ENCODE results near the gene NAB2.
"Not testable (repeated sequence)": the region's sequence is repeated elsewhere in the genome, so short reads cannot be mapped to it uniquely, and the experiment has no call there.

NAB2 gene

DNA sequence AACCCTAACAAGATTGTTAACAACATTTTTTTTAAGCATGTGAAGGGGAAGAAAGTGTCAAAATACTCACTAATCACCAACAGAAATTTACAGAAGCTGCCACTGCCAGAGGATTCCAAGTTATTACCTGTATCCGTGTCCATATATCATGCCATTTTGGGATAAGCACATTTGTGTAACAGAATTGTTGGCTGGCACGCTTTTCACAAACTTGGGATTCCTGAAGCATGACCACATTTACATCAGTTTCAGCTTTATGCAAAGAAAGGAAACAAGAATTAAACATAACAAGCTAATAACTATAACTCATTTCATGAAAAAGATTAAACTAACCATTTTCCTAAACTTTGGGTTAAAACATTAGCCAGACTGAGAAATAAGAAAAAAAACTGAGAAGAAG lies 16.3 kb upstream of the NAB2 start:
- Histone ChIP-seq H3K27ac (ENCODE audit: low read depth, low read length) (no peak overlapping the region), H3K27me3 (ENCODE audit: control insufficient read depth, insufficient read depth, low read length) (no peaks in the 10 kb centered on the region), H3K4me1 (ENCODE audit: control insufficient read depth, insufficient read depth, low read length) (no peaks in the 10 kb centered on the region), H3K9ac (ENCODE audit: low read depth, low read length) (no peak overlapping the region), H3K9me3 (ENCODE audit: control insufficient read depth, insufficient read depth, low read length) (no peaks in the 10 kb centered on the region), H3K36me3 (ENCODE audit: control insufficient read depth, insufficient read depth, low read length) (peaks cover 56% of the 10 kb centered on the region), H3K4me3 (ENCODE audit: low read depth, low read length) (no peak overlapping the region)

DNA sequence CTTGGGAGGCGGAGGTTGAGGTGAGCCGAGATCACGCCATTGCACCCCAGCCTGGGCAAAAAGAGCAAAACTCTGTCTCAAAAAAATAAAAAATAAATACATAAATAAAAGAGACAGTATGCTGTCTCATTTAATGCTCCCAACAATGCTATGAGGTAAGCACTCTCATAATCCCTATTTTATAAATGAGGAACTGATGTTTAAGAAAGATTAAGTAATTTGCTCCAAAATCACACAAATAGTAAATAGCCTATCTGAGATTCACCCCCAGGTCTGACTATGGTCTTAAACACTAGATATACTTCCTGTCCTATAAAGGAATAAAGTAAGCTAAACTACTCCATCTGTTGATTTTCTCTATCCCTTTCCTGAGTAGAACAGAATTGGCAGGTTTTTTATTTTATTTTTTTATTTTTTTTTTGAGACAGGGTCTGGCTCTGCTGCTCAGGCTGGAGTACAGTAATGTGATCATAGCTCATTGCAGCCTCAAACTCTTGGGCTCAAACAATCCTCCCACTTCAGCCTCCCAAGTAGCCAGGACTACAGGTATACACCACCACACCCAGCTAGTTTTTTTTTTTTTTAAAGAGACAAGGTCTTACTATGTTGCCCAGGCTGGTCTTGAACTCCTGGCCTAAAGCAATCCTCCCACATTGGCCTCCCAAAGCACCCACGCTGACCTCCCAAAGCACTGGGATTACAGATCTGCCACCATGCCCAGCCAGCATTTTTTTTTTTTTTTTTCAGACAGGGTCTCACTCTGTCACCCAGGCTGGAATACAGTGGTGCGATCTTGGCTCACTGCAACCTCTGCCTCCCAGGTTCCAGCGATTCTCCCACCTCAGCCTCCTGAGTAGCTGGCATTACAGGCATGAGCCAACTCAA lies 15.1 kb upstream of the NAB2 start:
- not testable (repeated sequence) for H3K4me3 ChIP-seq (ENCODE audit: low read depth, low read length); H3K27ac ChIP-seq (ENCODE audit: low read depth, low read length); H3K9me3 ChIP-seq (ENCODE audit: control insufficient read depth, insufficient read depth, low read length); H3K9ac ChIP-seq (ENCODE audit: low read depth, low read length); H3K4me1 ChIP-seq (ENCODE audit: control insufficient read depth, insufficient read depth, low read length); H3K27me3 ChIP-seq (ENCODE audit: control insufficient read depth, insufficient read depth, low read length)
- peaks cover 46% of the 10 kb centered on the region for H3K36me3 ChIP-seq (ENCODE audit: control insufficient read depth, insufficient read depth, low read length)

DNA sequence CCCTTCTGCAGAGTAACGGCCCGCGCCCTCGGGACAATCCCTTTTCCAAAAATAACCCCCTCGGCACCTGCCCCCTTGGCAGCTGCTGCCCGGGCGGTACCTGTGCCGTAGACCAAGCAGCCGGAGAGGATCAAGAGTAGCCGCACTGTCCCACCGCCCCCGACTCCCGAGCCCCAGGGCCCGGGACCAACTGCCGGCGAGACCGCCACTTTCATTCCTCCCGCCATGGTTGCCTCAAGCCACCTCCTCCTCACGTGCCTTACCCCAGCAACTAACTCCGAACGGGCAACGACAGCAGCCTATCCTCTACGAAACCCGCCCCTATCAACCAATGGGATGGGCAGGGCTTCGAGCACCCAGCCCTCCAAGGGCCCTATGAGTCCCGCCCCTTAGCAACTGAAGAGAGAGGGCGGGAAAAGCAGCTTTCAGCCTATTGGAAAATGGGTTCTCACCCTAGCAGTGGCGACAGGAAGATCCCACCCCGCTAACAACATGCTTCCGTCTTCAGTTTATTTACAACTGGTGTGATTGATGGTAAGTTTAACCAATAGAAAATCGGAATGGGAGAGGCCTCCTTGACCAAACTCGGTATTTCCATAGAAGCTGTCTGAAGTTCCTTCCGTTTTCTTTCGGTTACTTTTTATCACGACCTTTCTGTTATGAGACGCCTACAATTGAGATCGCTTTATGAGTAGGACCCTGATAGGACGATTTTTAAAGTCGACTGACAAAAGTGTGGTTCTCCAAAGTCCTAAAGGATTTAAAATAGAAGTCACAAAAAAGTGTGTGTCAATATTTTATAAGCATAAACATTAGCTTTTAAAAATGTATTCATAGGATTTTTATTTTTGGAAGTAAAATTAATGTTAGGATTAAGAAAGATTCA lies 10.2 kb upstream of the NAB2 start, which contains the start of gene NEMP1:
Gene NEMP1, minus strand, starts transcription at position 273 of the 886 bp plus-strand sequence. Its CDS starts 46 bp downstream, at position 227.
- Histone ChIP-seq H3K27me3 (ENCODE audit: control insufficient read depth, insufficient read depth, low read length) (no peaks in the 10 kb centered on the region), H3K4me1 (ENCODE audit: control insufficient read depth, insufficient read depth, low read length) (peaks cover 6% of the 10 kb centered on the region; the same call in 1 of the 2 replicates), H3K36me3 (ENCODE audit: control insufficient read depth, insufficient read depth, low read length) (peaks cover 7% of the 10 kb centered on the region), H3K4me3 (ENCODE audit: low read depth, low read length) (peak within 1 kb of the TSS; percentile 96), H3K9ac (ENCODE audit: low read depth, low read length) (peak within 1 kb of the TSS; percentile 83), H3K9me3 (ENCODE audit: control insufficient read depth, insufficient read depth, low read length) (no peaks in the 10 kb centered on the region), H3K27ac (ENCODE audit: low read depth, low read length) (peak within 1 kb of the TSS; percentile 92)

DNA sequence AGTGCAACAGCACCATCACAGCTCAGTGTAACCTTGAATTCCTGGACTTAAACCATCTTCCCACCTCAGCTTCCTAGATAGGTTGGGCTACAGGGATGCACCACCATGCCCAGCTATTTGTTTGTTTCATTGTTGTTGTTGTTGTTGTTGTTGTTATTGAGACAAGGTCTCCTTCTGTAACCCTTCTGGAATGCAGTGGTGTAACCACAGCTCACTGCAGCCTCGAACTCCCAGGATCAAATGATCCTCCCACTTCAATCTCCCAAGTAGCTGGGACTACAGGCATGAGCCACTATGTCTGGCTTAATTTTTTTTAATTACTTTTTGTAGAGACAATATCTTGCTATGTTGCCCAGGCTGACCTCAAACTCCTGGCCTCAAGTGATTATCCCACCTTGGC lies 9.1 kb upstream of the NAB2 start:
- Histone ChIP-seq H3K4me3 (ENCODE audit: low read depth, low read length) (no peak overlapping the region), H3K4me1 (ENCODE audit: control insufficient read depth, insufficient read depth, low read length) (peaks cover 6% of the 10 kb centered on the region; the same call in 1 of the 2 replicates), H3K36me3 (ENCODE audit: control insufficient read depth, insufficient read depth, low read length) (peaks cover 5% of the 10 kb centered on the region), H3K27me3 (ENCODE audit: control insufficient read depth, insufficient read depth, low read length) (no peaks in the 10 kb centered on the region), H3K9ac (ENCODE audit: low read depth, low read length) (no peak overlapping the region), H3K27ac (ENCODE audit: low read depth, low read length) (peak overlapping the region; percentile 80), H3K9me3 (ENCODE audit: control insufficient read depth, insufficient read depth, low read length) (no peaks in the 10 kb centered on the region)

DNA sequence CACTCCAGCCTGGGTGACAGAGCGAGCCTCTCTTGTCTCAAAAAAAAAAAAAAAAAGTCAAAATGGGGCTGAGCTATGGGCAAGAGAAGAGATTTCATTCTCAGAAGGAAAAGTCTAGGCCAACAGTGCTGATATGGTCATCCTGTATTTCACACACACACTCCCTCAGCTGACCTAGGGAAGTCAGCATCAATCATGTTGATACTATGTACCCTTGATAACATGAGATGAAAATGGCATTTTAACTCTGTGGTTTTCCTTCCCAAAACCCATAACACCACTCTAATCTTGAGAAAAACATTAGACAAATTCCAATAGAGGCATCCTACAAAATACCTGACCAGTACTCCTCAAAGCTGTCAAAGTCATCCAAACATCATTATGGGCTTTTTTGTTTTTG lies 8.1 kb upstream of the NAB2 start:
- H3K4me3 ChIP-seq (ENCODE audit: low read depth, low read length), result no peak overlapping the region
- no peak overlapping the region for H3K9ac ChIP-seq (ENCODE audit: low read depth, low read length)
- peaks cover 10% of the 10 kb centered on the region for H3K4me1 ChIP-seq (ENCODE audit: control insufficient read depth, insufficient read depth, low read length)
- H3K36me3 ChIP-seq (ENCODE audit: control insufficient read depth, insufficient read depth, low read length), result peaks cover 4% of the 10 kb centered on the region
- H3K27ac ChIP-seq (ENCODE audit: low read depth, low read length), result no peak overlapping the region
- H3K9me3 ChIP-seq (ENCODE audit: control insufficient read depth, insufficient read depth, low read length), result no peaks in the 10 kb centered on the region
- H3K27me3 ChIP-seq (ENCODE audit: control insufficient read depth, insufficient read depth, low read length), result no peaks in the 10 kb centered on the region

DNA sequence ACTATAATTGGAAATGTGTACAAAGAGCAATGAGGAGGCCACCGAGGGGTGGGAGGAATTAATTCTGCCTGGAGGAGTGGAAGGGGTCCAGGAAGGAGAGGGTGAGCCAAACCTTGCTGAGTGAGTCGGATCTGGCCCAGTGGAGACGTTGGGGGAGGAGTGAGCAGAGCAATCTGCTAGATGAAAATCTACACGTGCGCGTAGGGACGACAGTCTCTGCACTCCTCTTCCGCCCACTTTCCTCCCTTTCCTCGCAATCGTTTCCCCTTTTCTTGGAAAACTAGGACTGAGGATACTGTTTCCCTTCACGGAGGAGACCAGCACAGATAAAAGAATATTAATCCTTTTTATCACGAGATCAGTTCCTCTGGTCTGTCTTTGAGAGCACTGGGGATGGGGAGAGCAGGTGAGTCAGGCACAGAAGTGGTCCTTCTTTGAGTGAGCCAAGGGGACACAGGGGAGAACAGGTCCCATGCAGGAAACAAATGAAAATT lies 2.9 kb upstream of the NAB2 start:
- Histone ChIP-seq H3K9me3 (ENCODE audit: control insufficient read depth, insufficient read depth, low read length) (no peaks in the 10 kb centered on the region), H3K9ac (ENCODE audit: low read depth, low read length) (peak overlapping the region; percentile 26; the same call in 1 of the 2 replicates), H3K4me1 (ENCODE audit: control insufficient read depth, insufficient read depth, low read length) (peaks cover 9% of the 10 kb centered on the region), H3K27me3 (ENCODE audit: control insufficient read depth, insufficient read depth, low read length) (no peaks in the 10 kb centered on the region), H3K27ac (ENCODE audit: low read depth, low read length) (peak overlapping the region; percentile 99), H3K36me3 (ENCODE audit: control insufficient read depth, insufficient read depth, low read length) (no peaks in the 10 kb centered on the region), H3K4me3 (ENCODE audit: low read depth, low read length) (peak overlapping the region; percentile 76)

DNA sequence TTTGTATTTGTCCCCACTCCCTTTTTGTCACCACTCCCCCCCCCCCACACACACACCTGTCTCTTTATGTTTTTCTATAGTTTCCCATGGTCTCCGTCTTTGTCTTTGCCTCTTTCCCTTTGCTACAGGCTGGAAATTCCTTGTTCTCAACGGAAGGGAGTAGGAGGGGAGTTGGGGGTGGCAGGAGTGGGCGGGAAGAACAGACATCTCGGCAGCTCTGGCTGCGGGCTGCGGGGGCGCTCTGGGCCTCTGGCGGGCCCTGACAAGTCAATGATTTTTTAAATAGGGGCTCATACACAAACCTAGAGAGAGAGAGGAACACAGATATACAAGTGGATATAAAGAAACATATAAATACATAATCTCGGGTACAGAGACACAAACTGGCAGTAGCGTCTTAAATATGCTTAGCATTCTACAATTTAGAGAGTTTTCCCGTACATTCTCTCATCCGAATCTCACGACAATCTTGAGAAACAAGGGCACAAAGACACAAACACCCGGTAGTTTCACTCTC lies 2.4 kb upstream of the NAB2 start:
- H3K36me3 ChIP-seq (ENCODE audit: control insufficient read depth, insufficient read depth, low read length), result no peaks in the 10 kb centered on the region; the same call in 1 of the 2 replicates
- peaks cover 9% of the 10 kb centered on the region for H3K4me1 ChIP-seq (ENCODE audit: control insufficient read depth, insufficient read depth, low read length)
- no peaks in the 10 kb centered on the region for H3K9me3 ChIP-seq (ENCODE audit: control insufficient read depth, insufficient read depth, low read length)
- H3K9ac ChIP-seq (ENCODE audit: low read depth, low read length), result peak overlapping the region; percentile 52
- peak overlapping the region; percentile 99 for H3K27ac ChIP-seq (ENCODE audit: low read depth, low read length)
- peak overlapping the region; percentile 76 for H3K4me3 ChIP-seq (ENCODE audit: low read depth, low read length)
- no peaks in the 10 kb centered on the region for H3K27me3 ChIP-seq (ENCODE audit: control insufficient read depth, insufficient read depth, low read length)

DNA sequence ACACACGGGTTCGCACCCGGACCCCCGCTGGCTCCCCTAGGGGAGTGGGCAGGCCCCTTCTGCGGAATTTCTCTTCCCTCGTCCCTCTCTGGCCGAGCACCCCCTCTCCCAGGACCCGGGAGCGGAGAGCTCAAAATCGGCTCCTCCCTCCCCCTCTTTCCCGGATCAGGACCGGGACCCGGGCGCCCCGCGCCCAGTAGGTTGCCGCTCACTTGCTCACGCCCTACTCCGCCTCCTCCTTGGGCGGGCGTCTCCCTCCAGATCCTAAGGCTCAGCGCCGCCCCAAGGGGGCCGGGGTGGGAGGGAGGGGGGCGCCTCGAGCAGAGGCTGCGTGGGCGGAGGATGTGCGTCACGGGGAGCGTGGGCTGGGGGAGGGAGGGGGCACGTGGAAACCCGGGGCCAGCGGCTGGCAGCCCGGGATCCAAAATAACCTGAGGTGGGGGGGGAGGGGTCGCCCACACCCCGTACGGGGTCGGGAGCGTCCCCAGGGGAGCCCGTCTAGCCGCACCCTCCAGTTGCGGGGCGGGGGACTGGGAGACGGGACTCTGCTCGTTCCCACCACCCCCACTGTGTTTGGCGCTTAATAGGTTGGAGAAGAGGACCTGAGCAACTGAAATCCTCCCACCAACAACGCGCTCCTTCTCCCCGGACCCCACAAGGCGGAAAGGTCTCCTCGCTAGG lies 1.8 kb upstream of the NAB2 start:
- Histone ChIP-seq H3K27ac (ENCODE audit: low read depth, low read length) (peak overlapping the region; percentile 99), H3K9ac (ENCODE audit: low read depth, low read length) (peak overlapping the region; percentile 55), H3K4me3 (ENCODE audit: low read depth, low read length) (peak overlapping the region; percentile 76), H3K9me3 (ENCODE audit: control insufficient read depth, insufficient read depth, low read length) (no peaks in the 10 kb centered on the region), H3K36me3 (ENCODE audit: control insufficient read depth, insufficient read depth, low read length) (peaks cover 6% of the 10 kb centered on the region), H3K27me3 (ENCODE audit: control insufficient read depth, insufficient read depth, low read length) (no peaks in the 10 kb centered on the region), H3K4me1 (ENCODE audit: control insufficient read depth, insufficient read depth, low read length) (peaks cover 9% of the 10 kb centered on the region)

DNA sequence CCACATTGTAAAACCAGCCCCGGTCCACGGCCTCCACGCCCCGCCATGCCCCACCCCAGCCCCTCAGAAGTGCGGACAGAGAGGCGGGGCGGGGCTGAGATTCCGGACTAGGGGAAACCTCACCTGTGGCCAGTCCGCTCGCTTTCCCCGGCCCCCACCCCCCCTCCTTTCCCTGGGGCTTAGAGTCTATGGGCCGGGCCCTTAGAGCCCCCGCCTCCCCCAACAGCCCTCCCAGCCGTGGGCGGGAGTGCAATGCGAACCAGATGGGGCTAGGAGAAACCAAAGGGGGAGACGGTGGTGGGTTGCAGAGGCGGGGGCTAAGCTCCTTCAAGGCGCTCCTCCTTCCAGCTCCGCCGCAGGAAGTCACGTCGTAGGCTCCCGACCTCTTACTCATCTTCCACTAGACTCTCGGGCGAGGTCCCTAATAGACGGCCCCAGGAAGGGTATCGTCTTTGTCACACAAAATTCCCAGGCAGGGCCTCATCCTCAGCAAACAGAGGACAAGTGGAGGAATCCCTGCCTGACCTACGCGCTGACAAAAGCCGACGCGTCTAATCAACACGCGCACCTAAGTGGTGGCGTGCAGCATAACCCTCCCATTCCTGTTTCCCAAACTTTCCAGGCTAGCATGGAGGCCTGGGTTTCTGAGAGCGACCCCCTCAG lies 1.1 kb upstream of the NAB2 start:
- peak overlapping the region; percentile 76 for H3K4me3 ChIP-seq (ENCODE audit: low read depth, low read length)
- H3K9ac ChIP-seq (ENCODE audit: low read depth, low read length), result peak overlapping the region; percentile 55
- H3K36me3 ChIP-seq (ENCODE audit: control insufficient read depth, insufficient read depth, low read length), result peaks cover 12% of the 10 kb centered on the region
- no peaks in the 10 kb centered on the region for H3K27me3 ChIP-seq (ENCODE audit: control insufficient read depth, insufficient read depth, low read length)
- peaks cover 9% of the 10 kb centered on the region for H3K4me1 ChIP-seq (ENCODE audit: control insufficient read depth, insufficient read depth, low read length)
- no peaks in the 10 kb centered on the region for H3K9me3 ChIP-seq (ENCODE audit: control insufficient read depth, insufficient read depth, low read length)
- peak overlapping the region; percentile 99 for H3K27ac ChIP-seq (ENCODE audit: low read depth, low read length)
